ENCODE data around the gene FTCDNL1. TPM values are rescaled to one million over a fixed set of nuclear protein-coding genes. Genes with fewer than 3 reads are reported as not detected.
A peak's percentile ranks its signal among the peaks of the same experiment; 100 is the strongest.

FTCDNL1 gene
- total and polyA plus RNA-seq, 2 of the 13 experiments (the other 11 are each of a cell fraction or from before 2014, with no cell fraction given): 0.98 to 1.4 TPM

- TF ChIP-seq NR3C1 (CRISPR knock-in tag; IDR thresholded peaks at IDR 0.05): no peak
- no peak for TF ChIP-seq NR1H2 (CRISPR knock-in tag; IDR thresholded peaks at IDR 0.05; ENCODE audit: borderline replicate concordance, low read depth)
- no peak for TF ChIP-seq RBM39 (IDR thresholded peaks at IDR 0.05; ENCODE audit: low read depth, low read length, poor library complexity, severe bottlenecking)
- TF ChIP-seq ZNF841 (CRISPR knock-in tag; IDR thresholded peaks at IDR 0.05; ENCODE audit: borderline replicate concordance): no peak
- TF ChIP-seq ZNF383 (CRISPR knock-in tag; IDR thresholded peaks at IDR 0.05; ENCODE audit: borderline replicate concordance): no peak
- TF ChIP-seq ZNF691 (CRISPR knock-in tag; IDR thresholded peaks at IDR 0.05; ENCODE audit: borderline replicate concordance, low read depth): no peak
- TF ChIP-seq SKIL (CRISPR knock-in tag; IDR thresholded peaks at IDR 0.05; ENCODE audit: borderline replicate concordance): no peak
- TF ChIP-seq SIN3A (IDR thresholded peaks at IDR 0.05; ENCODE audit: borderline replicate concordance, low read depth, low read length): no peak
- TF ChIP-seq MYPOP (CRISPR knock-in tag; IDR thresholded peaks at IDR 0.05): no peak; the same call in 1 of the 2 replicates
- no peak for TF ChIP-seq ZNF580 (CRISPR knock-in tag; IDR thresholded peaks at IDR 0.05; ENCODE audit: borderline replicate concordance, low read depth)
- 0 out of 2 replicates have a peak, but pooled peaks have one; percentile 32 for TF ChIP-seq PHF8 (CRISPR knock-in tag; IDR thresholded peaks at IDR 0.05)
- TF ChIP-seq FOSL1 (CRISPR knock-in tag; IDR thresholded peaks at IDR 0.05; ENCODE audit: borderline replicate concordance): no peak
- no peak for TF ChIP-seq ZNF329 (CRISPR knock-in tag; IDR thresholded peaks at IDR 0.05; ENCODE audit: low read depth)
- no peak for TF ChIP-seq PREB (CRISPR knock-in tag; IDR thresholded peaks at IDR 0.05)
- peak; percentile 90 for TF ChIP-seq SMAD3 (CRISPR knock-in tag; IDR thresholded peaks at IDR 0.05)
- peak; percentile 74 for TF ChIP-seq RXRB (CRISPR knock-in tag; IDR thresholded peaks at IDR 0.05; ENCODE audit: borderline replicate concordance)
- TF ChIP-seq ZNF230 (CRISPR knock-in tag; IDR thresholded peaks at IDR 0.05): no peak
- TF ChIP-seq ELK4 (CRISPR knock-in tag; IDR thresholded peaks at IDR 0.05; ENCODE audit: borderline replicate concordance): no peak
- TF ChIP-seq ZNF234 (CRISPR knock-in tag; conservative IDR thresholded peaks at IDR 0.05): no peak
- TF ChIP-seq ZZZ3 (CRISPR knock-in tag; IDR thresholded peaks at IDR 0.05; ENCODE audit: borderline replicate concordance): no peak
- TF ChIP-seq MYNN (CRISPR knock-in tag; IDR thresholded peaks at IDR 0.05; ENCODE audit: low read depth): no peak
- no peak for TF ChIP-seq CENPT (CRISPR knock-in tag; IDR thresholded peaks at IDR 0.05; ENCODE audit: low read depth)
- peak; percentile 26; the same call in 1 of the 2 replicates for TF ChIP-seq ELF1 (CRISPR knock-in tag; IDR thresholded peaks at IDR 0.05)
These were observed 112.1 kb downstream of the FTCDNL1 start (continued) for GRCh38 chr2:199738727-199739412.
